IMR-90 (cell line): ENCODE measurements around the gene RCL1. TPM values are rescaled to one million over a fixed set of nuclear protein-coding genes. Genes with fewer than 3 reads are reported as not detected.

Experiments
- ATAC-seq: fragments of 200-7000 bp; cut with Tn5 transposase; 2 replicates; pipeline ENCODE4 v1.9.1; 2020; ENCODE audit warnings: low read depth, mild to moderate bottlenecking, moderate library complexity
- BruUV-seq: library from RNA; stranded (reverse); fragments of 400-500 nt; replicated peaks from 2 replicates; lab custom pipeline; 2021; lab: Mats Ljungman, UMichigan
- CTCF ChIA-PET: fragments of 300-600 bp; formaldehyde crosslinking; extraction: SDS; loops from one replicate; lab custom pipeline; 2021; ENCODE audit warnings: antibody characterized with exemption; lab: Yijun Ruan, JAX
- POLR2A ChIA-PET: fragments of 300-600 bp; sonication (Branson Sonifier 250); formaldehyde crosslinking; loops from one replicate; lab custom pipeline; 2022; ENCODE audit warnings: antibody characterized with exemption; ENCODE audit not compliant: unreplicated experiment; lab: Charles Lee
- DNase-seq: peaks from one replicate; pipeline ENCODE4 v3.0.0; 2013
- H2AFZ ChIP-seq: replicated peaks from 2 replicates; pipeline ENCODE3; 2013; ENCODE audit warnings: low read length, mild to moderate bottlenecking; ENCODE audit not compliant: poor library complexity
- H2AK5ac ChIP-seq: 2 replicates; pipeline ENCODE4 v1.6.1; 2013; ENCODE audit warnings: low read depth, low read length, inconsistent platforms
- H2AK9ac ChIP-seq: replicated peaks from 2 replicates; pipeline ENCODE3; 2013; ENCODE audit warnings: mild to moderate bottlenecking, low read depth, low read length, moderate library complexity; ENCODE audit not compliant: poor library complexity
- H2BK120ac ChIP-seq: 2 replicates; pipeline ENCODE4 v1.6.1; 2013; ENCODE audit warnings: low read depth, low read length, inconsistent platforms
- H2BK15ac ChIP-seq: 3 replicates; pipeline ENCODE4 v1.6.1; 2013; ENCODE audit warnings: low read depth, low read length, inconsistent platforms
- H2BK20ac ChIP-seq: 2 replicates; pipeline ENCODE4 v1.6.1; 2013; ENCODE audit warnings: low read depth, mild to moderate bottlenecking, inconsistent platforms, low read length, moderate library complexity
- H2BK5ac ChIP-seq: 2 replicates; pipeline ENCODE4 v1.6.1; 2013; ENCODE audit warnings: mild to moderate bottlenecking, low read depth, low read length, inconsistent platforms; ENCODE audit not compliant: poor library complexity, severe bottlenecking
- H3K14ac ChIP-seq: replicated peaks from 2 replicates; pipeline ENCODE4 v1.6.1; 2013; ENCODE audit warnings: low read depth, low read length, inconsistent platforms
- H3K18ac ChIP-seq: 2 replicates; pipeline ENCODE4 v1.6.1; 2013; ENCODE audit warnings: low read depth, low read length, control low read depth
- H3K23ac ChIP-seq: 2 replicates; pipeline ENCODE4 v1.6.1; 2013; ENCODE audit warnings: low read depth, low read length, inconsistent platforms
- H3K27ac ChIP-seq: 2 replicates; pipeline ENCODE4 v1.5.1; 2013; ENCODE audit warnings: mild to moderate bottlenecking, control low read depth, low read length; ENCODE audit not compliant: insufficient read depth
- H3K27me3 ChIP-seq: 2 replicates; pipeline ENCODE4 v1.6.1; 2013; ENCODE audit warnings: low read length; ENCODE audit not compliant: control insufficient read depth, insufficient read depth
- H3K36me3 ChIP-seq: 2 replicates; pipeline ENCODE4 v1.6.1; 2013; ENCODE audit warnings: low read length, mixed read lengths; ENCODE audit not compliant: control insufficient read depth, insufficient read depth
- H3K4ac ChIP-seq: 2 replicates; pipeline ENCODE4 v1.6.1; 2013; ENCODE audit warnings: low read depth, low read length, inconsistent platforms
- H3K4me1 ChIP-seq: 2 replicates; pipeline ENCODE4 v1.6.1; 2013; ENCODE audit warnings: low read length, mixed read lengths; ENCODE audit not compliant: control insufficient read depth, insufficient read depth
- H3K4me2 ChIP-seq: 2 replicates; pipeline ENCODE4 v1.6.1; 2013; ENCODE audit warnings: low read depth, mild to moderate bottlenecking, control low read depth, low read length, moderate library complexity
- H3K4me3 ChIP-seq: 2 replicates; pipeline ENCODE4 v1.5.1; 2013; ENCODE audit warnings: low read depth, mild to moderate bottlenecking, control low read depth, low read length, moderate library complexity; ENCODE audit not compliant: insufficient read depth
- H3K56ac ChIP-seq: 2 replicates; pipeline ENCODE4 v1.6.1; 2013; ENCODE audit warnings: low read length, inconsistent platforms; ENCODE audit not compliant: insufficient read depth; ENCODE audit errors: extremely low read depth
- H3K79me1 ChIP-seq, 2 experiments: 2 replicates each; pipeline ENCODE4 v1.6.1; 2013; ENCODE audit warnings: low read length in 2 of 2, inconsistent platforms in 1 of 2, low read depth in 1 of 2
- H3K9ac ChIP-seq: 2 replicates; pipeline ENCODE4 v1.6.1; 2013; ENCODE audit warnings: low read depth, low read length, control low read depth
- H3K9me1 ChIP-seq: 2 replicates; pipeline ENCODE4 v1.6.1; 2013; ENCODE audit warnings: low read length, inconsistent platforms; ENCODE audit not compliant: insufficient read depth
- H3K9me3 ChIP-seq: 2 replicates; pipeline ENCODE4 v1.6.1; 2013; ENCODE audit warnings: low read length; ENCODE audit not compliant: control insufficient read depth, insufficient read depth
- H4K20me1 ChIP-seq: 2 replicates; pipeline ENCODE4 v1.6.1; 2013; ENCODE audit warnings: low read length, inconsistent platforms; ENCODE audit not compliant: insufficient read depth
- H4K5ac ChIP-seq: 2 replicates; pipeline ENCODE4 v1.6.1; 2013; ENCODE audit warnings: mild to moderate bottlenecking, low read depth, low read length, control low read depth
- H4K8ac ChIP-seq, 2 experiments: 2 replicates each; pipeline ENCODE4 v1.6.1; 2013; ENCODE audit warnings: low read depth in 2 of 2, low read length in 2 of 2, control low read depth in 1 of 2, inconsistent platforms in 1 of 2
- H4K91ac ChIP-seq: 2 replicates; pipeline ENCODE4 v1.6.1; 2013; ENCODE audit warnings: low read depth, low read length, inconsistent platforms; ENCODE audit not compliant: insufficient read depth
- WGBS, 2 experiments: methylation state at CpG; one replicate each; pipeline versions ENCODE4 v1.1.5 to v1.1.7; 2013; ENCODE audit warnings: missing lambda C conversion rate in 2 of 2; ENCODE audit not compliant: insufficient read length in 1 of 2; ENCODE audit errors: extremely low coverage in 2 of 2; 5-methylcytosine and 5-hydroxymethylcytosine counted together
- dilution Hi-C: fragments of 300-500 bp; cut with HindIII; formaldehyde crosslinking; loops from one replicate; pipeline ENCODE4 v1.14.3; 2018; ENCODE audit warnings: low sequenced_read_pairs; ENCODE audit not compliant: unreplicated experiment
- in situ Hi-C: fragments of 300-500 bp; cut with MboI; formaldehyde crosslinking; loops from 3 replicates; pipeline ENCODE4 v1.14.3; 2019; ENCODE audit warnings: low sequenced_read_pairs, inconsistent platforms, mixed read lengths
- intact Hi-C: fragments of 100-400 bp; cut with micrococcal nuclease; formaldehyde crosslinking; loops from 2 replicates; pipeline ENCODE4 v1.10.0; 2022
- polyA plus RNA-seq, 3 experiments: library from polyadenylated mRNA; depleted of rRNA; stranded (reverse); fragments of >200 nt; gene quantifications; 2 replicates each; pipeline ENCODE4 v1.2.3, GENCODE V29; 2012; ENCODE audit warnings: low replicate concordance in 1 of 3
- total RNA-seq: library from RNA; depleted of rRNA; stranded (reverse); fragments of >200 nt; gene quantifications from 2 replicates; pipeline ENCODE4 v1.2.3, GENCODE V29; 2012
- TF ChIP-seq, protein P1 (sequence below): fragments of 150-350 bp; IDR thresholded peaks from 2 replicates; pipeline ENCODE4 v1.6.1; 2017; ENCODE audit warnings: mild to moderate bottlenecking, antibody characterized with exemption, low read length, low read depth

The RCL1 gene
- total and polyA plus RNA-seq, 2 of the 4 experiments (the other 2 are of a cell fraction) = 12.3 to 13.8 TPM

DNA sequence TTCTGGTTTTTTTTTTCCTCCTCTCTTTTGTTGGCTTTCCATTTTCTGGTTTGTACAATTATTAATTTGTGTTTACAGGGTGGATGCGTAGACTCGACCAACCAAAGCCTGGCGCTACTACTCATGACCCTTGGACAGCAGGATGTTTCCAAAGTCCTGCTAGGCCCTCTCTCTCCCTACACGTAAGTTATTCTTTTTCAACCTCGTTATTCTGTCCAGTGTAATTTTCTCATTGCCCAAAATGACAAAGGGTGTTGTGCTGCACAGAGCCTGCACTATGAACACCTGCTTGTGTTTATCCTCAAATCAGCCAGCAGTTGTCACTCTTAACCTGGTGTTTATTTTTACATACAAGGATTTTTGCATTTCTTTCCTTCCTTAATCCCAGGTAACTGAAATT lies 56.6 kb downstream of the RCL1 start:
- H3K9ac ChIP-seq = no peak overlapping the region
- BruUV-seq = no TSS peak
- no peak overlapping the region for H3K27ac ChIP-seq
- dilution Hi-C loops (no loop called here), intact Hi-C loops (no loop called here), in situ Hi-C loops (no loop called here)
- ATAC-seq (no peak), DNase-seq (no peak)
- 90% methylated on average over 5 of the region's 5 CpGs; no CpG with 5 or more reads in 1 of the 2 experiments for WGBS, 2 experiments
- TF ChIP-seq, protein P1, sequence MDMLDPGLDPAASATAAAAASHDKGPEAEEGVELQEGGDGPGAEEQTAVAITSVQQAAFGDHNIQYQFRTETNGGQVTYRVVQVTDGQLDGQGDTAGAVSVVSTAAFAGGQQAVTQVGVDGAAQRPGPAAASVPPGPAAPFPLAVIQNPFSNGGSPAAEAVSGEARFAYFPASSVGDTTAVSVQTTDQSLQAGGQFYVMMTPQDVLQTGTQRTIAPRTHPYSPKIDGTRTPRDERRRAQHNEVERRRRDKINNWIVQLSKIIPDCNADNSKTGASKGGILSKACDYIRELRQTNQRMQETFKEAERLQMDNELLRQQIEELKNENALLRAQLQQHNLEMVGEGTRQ = no peak
- H3K4me2 ChIP-seq = no peak overlapping the region
- no peaks in the 10 kb centered on the region for H3K4me1 ChIP-seq
- H3K23ac ChIP-seq = no peak overlapping the region
- no peak overlapping the region for H2BK20ac ChIP-seq
- no peak overlapping the region for H3K14ac ChIP-seq
- no peak overlapping the region for H2BK120ac ChIP-seq
- POLR2A ChIA-PET = no interaction called here
- H3K36me3 ChIP-seq = peaks cover 23% of the 10 kb centered on the region; the same call in 1 of the 2 replicates
- no peak overlapping the region for H3K4me3 ChIP-seq
- no peak overlapping the region for H4K8ac ChIP-seq
- no peak overlapping the region for H3K4ac ChIP-seq
- H4K5ac ChIP-seq = no peak overlapping the region
- H2BK15ac ChIP-seq = no peak overlapping the region
- H2BK5ac ChIP-seq = no peak overlapping the region
- no peak overlapping the region for H3K18ac ChIP-seq
- no peak overlapping the region for H2AFZ ChIP-seq
- CTCF ChIA-PET = no interaction called here
- H4K91ac ChIP-seq = no peak overlapping the region
- no peak overlapping the region for H2AK9ac ChIP-seq
- H3K9me3 ChIP-seq = no peaks in the 10 kb centered on the region
- no peaks in the 10 kb centered on the region; a peak in 1 of 4 replicates for H3K79me1 ChIP-seq
- no peaks in the 10 kb centered on the region for H3K9me1 ChIP-seq
- no peaks in the 10 kb centered on the region for H3K27me3 ChIP-seq
- H2AK5ac ChIP-seq = no peak overlapping the region
- no peaks in the 10 kb centered on the region for H4K20me1 ChIP-seq
- no peak overlapping the region for H3K56ac ChIP-seq
